ENCODE measurements around the gene CPZ. TPM values are rescaled to one million over a fixed set of nuclear protein-coding genes. Genes with fewer than 3 reads are reported as not detected.
"Not testable (repeated sequence)": the region's sequence is repeated elsewhere in the genome, so short reads cannot be mapped to it uniquely, and the experiment has no call there.

CPZ gene
- total RNA-seq, 1 donor from 2014 or later, result 6.0 TPM

DNA sequence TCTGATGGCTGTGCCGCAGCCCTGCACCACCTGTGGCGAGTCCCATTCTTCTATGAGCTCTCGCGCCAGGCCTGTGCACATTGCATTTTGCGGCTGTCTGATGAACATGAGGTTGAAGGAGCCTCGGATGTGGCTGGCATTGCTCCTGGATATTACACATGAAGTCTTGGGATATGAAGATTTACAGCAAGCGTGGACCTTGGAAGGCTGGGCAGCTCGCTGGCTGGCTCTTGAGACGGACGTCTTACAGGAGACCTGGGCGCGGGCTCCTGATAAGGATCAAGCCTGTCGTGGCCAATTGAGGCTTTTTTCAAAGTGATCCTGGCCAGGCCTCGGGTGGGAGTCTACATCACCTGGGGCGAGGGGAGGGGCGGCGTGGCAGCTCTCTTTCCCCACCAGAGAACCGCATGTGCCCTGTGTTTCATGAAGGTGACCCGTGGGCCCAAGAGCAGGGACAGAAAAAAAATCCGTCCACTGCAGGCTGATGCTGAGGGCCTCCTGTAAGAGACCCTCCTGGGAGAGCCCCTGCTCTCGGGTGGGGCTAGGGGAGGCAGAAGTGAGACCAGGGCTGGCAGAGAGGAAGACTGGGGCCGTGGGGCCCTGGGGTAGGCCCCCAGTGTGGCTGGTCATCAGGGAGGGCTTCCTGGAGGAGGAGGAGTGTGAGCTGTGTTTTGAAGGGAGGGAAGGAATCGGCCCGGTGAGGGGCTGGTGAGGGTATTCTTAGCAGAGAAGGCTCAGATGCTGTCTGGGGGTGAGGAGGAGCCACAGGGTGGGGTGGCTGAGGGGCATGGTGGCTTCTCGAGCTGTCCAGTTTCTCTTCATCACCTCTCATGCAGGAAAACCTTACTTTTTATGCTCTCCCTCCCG, 23.6 kb downstream of the CPZ start:
- no peak overlapping the region for H3K4me3 ChIP-seq
- peaks cover 6% of the 10 kb centered on the region for H3K4me1 ChIP-seq
- no peak for ATAC-seq
- DNase-seq, result no peak
- H3K27me3 ChIP-seq (ENCODE audit: low read depth), result no peaks in the 10 kb centered on the region
- H3K9me3 ChIP-seq, result no peaks in the 10 kb centered on the region
- no peak overlapping the region for H3K27ac ChIP-seq
- intact Hi-C loops (cut with DNase I), result no loop called here
- no peaks in the 10 kb centered on the region for H3K36me3 ChIP-seq
- TF ChIP-seq, protein P1, sequence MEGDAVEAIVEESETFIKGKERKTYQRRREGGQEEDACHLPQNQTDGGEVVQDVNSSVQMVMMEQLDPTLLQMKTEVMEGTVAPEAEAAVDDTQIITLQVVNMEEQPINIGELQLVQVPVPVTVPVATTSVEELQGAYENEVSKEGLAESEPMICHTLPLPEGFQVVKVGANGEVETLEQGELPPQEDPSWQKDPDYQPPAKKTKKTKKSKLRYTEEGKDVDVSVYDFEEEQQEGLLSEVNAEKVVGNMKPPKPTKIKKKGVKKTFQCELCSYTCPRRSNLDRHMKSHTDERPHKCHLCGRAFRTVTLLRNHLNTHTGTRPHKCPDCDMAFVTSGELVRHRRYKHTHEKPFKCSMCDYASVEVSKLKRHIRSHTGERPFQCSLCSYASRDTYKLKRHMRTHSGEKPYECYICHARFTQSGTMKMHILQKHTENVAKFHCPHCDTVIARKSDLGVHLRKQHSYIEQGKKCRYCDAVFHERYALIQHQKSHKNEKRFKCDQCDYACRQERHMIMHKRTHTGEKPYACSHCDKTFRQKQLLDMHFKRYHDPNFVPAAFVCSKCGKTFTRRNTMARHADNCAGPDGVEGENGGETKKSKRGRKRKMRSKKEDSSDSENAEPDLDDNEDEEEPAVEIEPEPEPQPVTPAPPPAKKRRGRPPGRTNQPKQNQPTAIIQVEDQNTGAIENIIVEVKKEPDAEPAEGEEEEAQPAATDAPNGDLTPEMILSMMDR (IDR thresholded peaks at IDR 0.05), result no peak

DNA sequence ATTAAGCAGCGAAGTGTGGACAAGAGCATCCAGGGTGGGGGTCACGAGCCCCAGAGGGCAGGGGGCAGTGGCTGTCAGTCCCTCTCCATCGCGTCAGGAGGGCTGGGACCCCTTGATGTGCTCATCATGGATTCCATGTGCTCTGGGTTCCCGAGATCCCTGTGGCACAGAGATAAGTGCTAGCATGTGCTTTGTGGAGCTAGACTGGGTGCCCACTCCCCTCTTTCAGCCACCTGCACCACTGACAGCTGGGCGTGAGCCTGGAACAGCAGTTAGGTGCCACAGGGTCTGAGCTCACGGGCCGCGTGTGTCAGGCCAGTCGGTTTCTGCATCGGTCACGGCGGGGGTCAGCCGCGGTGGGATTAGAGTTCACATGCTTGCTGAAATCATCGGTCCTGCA, 24.3 kb downstream of the CPZ start:
- no peak for ATAC-seq
- no peaks in the 10 kb centered on the region for H3K9me3 ChIP-seq
- TF ChIP-seq, protein P1 (IDR thresholded peaks at IDR 0.05), result no peak

DNA sequence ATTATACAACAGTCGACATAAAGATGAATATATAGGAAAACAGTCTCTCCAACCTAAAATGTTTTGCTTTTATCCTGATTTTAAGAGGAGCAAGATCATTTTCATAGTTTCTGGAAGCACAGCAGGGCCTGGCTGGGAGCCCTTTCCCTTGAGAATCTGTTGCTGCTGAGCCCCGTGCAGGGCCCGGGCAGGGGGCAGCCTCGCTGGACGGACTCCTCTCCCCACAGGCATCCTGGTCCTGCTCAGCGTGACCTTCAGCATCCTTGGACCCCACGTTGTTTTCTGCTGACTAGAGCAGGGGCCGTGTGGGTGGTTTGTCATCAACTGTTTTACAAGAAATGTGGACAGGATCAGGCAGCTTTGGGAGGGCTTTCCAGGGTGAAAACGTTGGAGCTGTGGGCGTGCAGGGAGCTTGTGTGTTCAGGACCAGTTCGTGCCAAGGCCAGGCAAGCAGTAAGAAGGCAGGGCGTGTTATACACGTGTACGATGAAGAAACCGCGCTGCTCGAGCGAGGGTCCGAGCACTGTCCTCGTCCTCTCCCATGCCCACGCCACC, 25.0 kb downstream of the CPZ start:
- no peak for ATAC-seq
- H3K36me3 ChIP-seq, result no peaks in the 10 kb centered on the region
- intact Hi-C loops (cut with DNase I), result no loop called here

More for the DNA sequence above, 24.3 kb downstream of the CPZ start:
- Histone ChIP-seq H3K36me3 (no peaks in the 10 kb centered on the region), H3K27me3 (ENCODE audit: low read depth) (no peaks in the 10 kb centered on the region), H3K4me3 (no peak overlapping the region), H3K27ac (no peak overlapping the region), H3K4me1 (no peaks in the 10 kb centered on the region)
- no peak for DNase-seq
- intact Hi-C loops (cut with DNase I), result no loop called here

DNA sequence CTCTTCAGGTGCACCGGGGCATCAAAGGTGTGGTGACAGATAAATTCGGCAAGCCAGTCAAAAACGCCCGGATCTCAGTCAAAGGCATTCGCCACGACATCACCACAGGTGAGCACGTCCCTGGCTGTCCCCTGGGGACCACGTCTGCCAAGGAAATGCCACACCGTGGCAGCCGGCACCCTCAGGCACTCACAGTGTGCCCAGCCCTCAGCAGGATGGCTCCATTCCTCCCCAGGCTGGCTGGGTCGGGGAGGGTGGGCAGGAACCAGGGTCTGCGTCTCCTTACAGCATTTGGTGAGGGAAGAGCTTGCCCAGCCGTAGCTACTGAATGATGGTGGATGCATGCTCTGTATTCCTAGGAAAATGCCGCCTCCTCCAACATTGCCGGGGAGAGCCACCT, 25.9 kb downstream of the CPZ start:
- no peaks in the 10 kb centered on the region for H3K4me1 ChIP-seq
- H3K4me3 ChIP-seq, result no peak overlapping the region
- no peaks in the 10 kb centered on the region for H3K27me3 ChIP-seq (ENCODE audit: low read depth)
- no peak for ATAC-seq
- H3K9me3 ChIP-seq, result no peaks in the 10 kb centered on the region
- no peak for DNase-seq
- TF ChIP-seq, protein P1 (IDR thresholded peaks at IDR 0.05), result no peak
- no peaks in the 10 kb centered on the region for H3K36me3 ChIP-seq
- H3K27ac ChIP-seq, result no peak overlapping the region
- intact Hi-C loops (cut with DNase I), result no loop called here

More for the DNA sequence above, 25.0 kb downstream of the CPZ start:
- H3K27me3 ChIP-seq (ENCODE audit: low read depth), result no peaks in the 10 kb centered on the region
- no peak overlapping the region for H3K4me3 ChIP-seq
- no peak for DNase-seq
- H3K4me1 ChIP-seq, result no peaks in the 10 kb centered on the region
- no peaks in the 10 kb centered on the region for H3K9me3 ChIP-seq
- no peak overlapping the region for H3K27ac ChIP-seq
- TF ChIP-seq, protein P1 (IDR thresholded peaks at IDR 0.05), result no peak

DNA sequence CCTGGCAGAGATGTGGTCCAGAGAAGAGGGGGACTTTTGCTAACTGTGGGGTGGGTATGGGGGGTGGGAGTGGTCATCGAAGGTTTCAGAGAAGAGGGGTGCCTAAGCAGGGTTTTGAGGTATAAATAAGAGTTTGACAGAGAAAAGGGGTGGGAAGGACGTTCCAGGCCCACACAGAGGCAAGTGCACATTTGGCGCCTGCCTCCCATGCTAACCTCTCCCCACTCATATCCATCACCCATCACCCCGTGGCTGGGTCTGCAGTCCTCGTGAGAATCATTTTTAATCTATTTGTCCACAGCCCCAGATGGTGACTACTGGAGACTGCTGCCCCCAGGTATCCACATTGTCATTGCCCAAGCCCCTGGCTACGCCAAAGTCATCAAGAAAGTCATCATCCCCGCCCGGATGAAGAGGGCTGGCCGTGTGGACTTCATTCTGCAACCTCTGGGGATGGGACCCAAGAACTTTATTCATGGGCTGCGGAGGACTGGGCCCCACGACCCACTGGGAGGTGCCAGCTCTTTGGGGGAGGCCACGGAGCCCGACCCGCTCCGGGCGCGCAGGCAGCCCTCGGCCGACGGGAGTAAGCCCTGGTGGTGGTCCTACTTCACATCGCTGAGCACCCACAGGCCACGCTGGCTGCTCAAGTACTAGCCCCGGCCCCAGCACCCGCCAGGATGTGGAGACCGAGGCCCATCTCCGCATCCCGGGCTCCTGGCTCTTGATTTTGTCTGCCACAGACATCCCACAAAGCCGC, 26.6 kb downstream of the CPZ start:
- Histone ChIP-seq H3K4me3 (no peak overlapping the region), H3K36me3 (no peaks in the 10 kb centered on the region), H3K27me3 (ENCODE audit: low read depth) (no peaks in the 10 kb centered on the region), H3K4me1 (no peaks in the 10 kb centered on the region), H3K9me3 (no peaks in the 10 kb centered on the region), H3K27ac (no peak overlapping the region)
- ATAC-seq, result no peak
- no peak for DNase-seq
- intact Hi-C loops (cut with DNase I), result no loop called here
- TF ChIP-seq, protein P1 (IDR thresholded peaks at IDR 0.05), result no peak

DNA sequence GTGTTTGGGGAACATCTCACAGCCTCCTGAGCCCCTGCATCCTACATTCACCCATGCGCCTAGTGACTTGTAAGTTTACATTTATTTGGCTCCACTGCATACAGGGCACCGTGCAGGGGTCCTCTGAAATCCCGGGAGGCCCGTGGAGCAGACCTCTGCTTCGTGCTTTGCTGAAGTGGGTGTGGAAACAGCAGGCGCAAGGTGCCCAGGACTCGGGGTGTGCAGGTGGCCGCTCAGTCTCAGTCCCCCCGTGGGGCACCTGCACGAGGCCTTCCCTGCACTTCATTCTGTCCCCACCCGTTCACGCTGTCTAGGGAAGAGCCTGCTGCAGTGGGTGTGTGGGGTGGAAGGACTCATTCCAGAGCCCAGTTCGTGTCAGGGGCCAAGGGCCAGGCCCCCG, 28.6 kb downstream of the CPZ start:
- H3K4me3 ChIP-seq; H3K27ac ChIP-seq; H3K36me3 ChIP-seq; DNase-seq; H3K4me1 ChIP-seq; H3K9me3 ChIP-seq; intact Hi-C loops (cut with DNase I); H3K27me3 ChIP-seq (ENCODE audit: low read depth): not testable (repeated sequence)
- ATAC-seq, result peak in 1 of 2 donors; percentile 47

DNA sequence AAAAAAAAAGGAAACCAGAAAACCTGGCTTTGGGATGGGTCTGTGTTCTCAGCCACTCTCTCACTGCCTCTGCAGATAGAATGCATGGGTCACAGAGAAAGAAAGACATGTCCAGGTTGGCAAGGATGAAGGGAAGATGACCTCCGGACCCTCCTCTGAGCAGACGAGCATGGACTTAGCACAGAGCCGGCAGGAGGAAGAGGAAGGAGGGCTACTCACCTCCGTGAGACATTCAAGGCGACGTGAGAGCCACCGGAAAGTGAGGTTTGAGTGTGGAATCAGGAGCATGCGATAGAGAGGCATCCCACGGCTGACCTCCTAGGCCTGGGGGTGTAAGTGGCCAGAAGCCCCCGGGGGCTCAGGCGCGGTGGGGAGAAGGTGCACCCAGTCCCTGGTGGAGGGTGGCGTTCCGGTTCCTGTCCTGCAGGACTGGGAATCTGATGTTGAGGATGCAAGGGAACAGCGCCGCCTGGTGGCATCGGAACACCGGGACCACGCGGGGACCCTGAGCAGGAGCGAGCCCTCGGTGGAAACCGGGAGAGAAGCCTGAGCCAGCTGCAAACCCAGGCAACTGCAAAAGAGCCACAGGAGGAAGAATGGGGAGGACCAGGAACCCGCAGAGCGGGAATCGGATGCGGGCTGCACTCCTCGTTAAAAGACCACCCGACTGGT, 32.2 kb downstream of the CPZ start:
- DNase-seq; H3K36me3 ChIP-seq; H3K27ac ChIP-seq; intact Hi-C loops (cut with DNase I); H3K4me1 ChIP-seq; H3K9me3 ChIP-seq; H3K4me3 ChIP-seq; H3K27me3 ChIP-seq (ENCODE audit: low read depth): not testable (repeated sequence)
- peak; percentile 28 to 61 for ATAC-seq
